Astrocyte of the cerebellum (primary cell): ENCODE data around the gene CHPF2.

ENCODE experiments used
- DNase-seq: peaks from one replicate; pipeline ENCODE4 v3.0.0-alpha.2; 2011; ENCODE audit warnings: low read depth
- H3K4me3 ChIP-seq: 2 replicates; pipeline ENCODE4 v1.5.1; 2011; ENCODE audit warnings: mild to moderate bottlenecking, low read depth, low read length, moderate library complexity
- CTCF ChIP-seq: IDR thresholded peaks from 2 replicates; pipeline ENCODE4 v1.5.1; 2012; ENCODE audit warnings: low read length, low read depth, moderate library complexity, mild to moderate bottlenecking; ENCODE audit errors: missing control alignments
- in situ Hi-C: cut with HindIII; loops from 2 replicates; pipeline ENCODE4 v1.10.0; 2017; ENCODE audit warnings: low sequenced_read_pairs

CHPF2 gene

GRCh38 chr7:151197932-151198331, 34.4 kb upstream of the CHPF2 start:
- DNase-seq: no peak
- no peak for TF ChIP-seq CTCF
- in situ Hi-C loops: no loop called here
- H3K4me3 ChIP-seq: no peak overlapping the region

GRCh38 chr7:151198945-151199848, 33.1 kb upstream of the CHPF2 start:
- in situ Hi-C loops: no loop called here
- no peak for DNase-seq
- H3K4me3 ChIP-seq: no peak overlapping the region
- TF ChIP-seq CTCF: no peak

GRCh38 chr7:151201344-151201743, 30.9 kb upstream of the CHPF2 start:
- TF ChIP-seq CTCF: no peak
- in situ Hi-C loops: no loop called here

GRCh38 chr7:151201751-151202150, 30.5 kb upstream of the CHPF2 start:
- no peak for TF ChIP-seq CTCF
- no peak overlapping the region for H3K4me3 ChIP-seq
- no peak for DNase-seq
- in situ Hi-C loops: no loop called here

More at GRCh38 chr7:151201344-151201743, 30.9 kb upstream of the CHPF2 start:
- no peak overlapping the region for H3K4me3 ChIP-seq
- DNase-seq: no peak

- TF ChIP-seq CTCF: no peak
- no peak for DNase-seq
- in situ Hi-C loops: no loop called here
- no peak overlapping the region for H3K4me3 ChIP-seq
Measured at GRCh38 chr7:151202836-151203235, 29.4 kb upstream of the CHPF2 start.

GRCh38 chr7:151204383-151205032, 27.8 kb upstream of the CHPF2 start:
- no peak overlapping the region for H3K4me3 ChIP-seq
- in situ Hi-C loops: loop anchor here (5.0 kb wide), 1 partner anchor 37 kb away; the partner anchor contains the start of gene GBX1
- no peak for TF ChIP-seq CTCF
- DNase-seq: no peak
